ENCODE measurements around the gene AP3S1.

The AP3S1 gene

DNA sequence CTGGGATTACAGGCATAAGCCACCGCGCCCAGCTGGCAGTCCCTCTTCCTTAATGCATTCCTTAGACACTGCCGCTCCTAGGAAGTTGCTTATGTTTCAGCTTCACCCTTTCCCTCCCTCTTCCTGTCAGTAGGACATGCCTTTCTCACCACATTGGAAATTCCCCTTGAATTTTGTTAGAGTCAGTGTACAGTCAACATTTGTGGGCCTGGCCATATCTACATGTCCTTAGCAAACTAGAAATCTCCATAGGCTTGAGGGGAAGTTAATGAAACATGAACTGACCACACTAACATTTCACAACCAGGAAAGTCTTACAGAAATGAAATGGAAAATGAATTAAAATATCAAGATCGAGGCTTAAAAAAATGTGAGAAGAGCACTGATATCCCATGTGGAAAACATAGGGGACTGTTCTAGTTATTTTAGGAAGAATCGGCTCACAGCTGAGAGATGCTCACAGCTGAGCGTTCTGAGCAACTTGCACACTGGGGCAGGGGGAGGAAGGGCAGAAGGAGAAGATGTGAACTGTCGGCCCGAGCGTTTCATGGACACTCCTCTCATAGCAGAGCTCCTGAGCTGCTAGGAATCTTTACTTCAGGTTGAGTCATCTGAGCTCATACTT is 99.4 kb downstream of the AP3S1 start:
- peak; percentile 74 for DNase-seq

DNA sequence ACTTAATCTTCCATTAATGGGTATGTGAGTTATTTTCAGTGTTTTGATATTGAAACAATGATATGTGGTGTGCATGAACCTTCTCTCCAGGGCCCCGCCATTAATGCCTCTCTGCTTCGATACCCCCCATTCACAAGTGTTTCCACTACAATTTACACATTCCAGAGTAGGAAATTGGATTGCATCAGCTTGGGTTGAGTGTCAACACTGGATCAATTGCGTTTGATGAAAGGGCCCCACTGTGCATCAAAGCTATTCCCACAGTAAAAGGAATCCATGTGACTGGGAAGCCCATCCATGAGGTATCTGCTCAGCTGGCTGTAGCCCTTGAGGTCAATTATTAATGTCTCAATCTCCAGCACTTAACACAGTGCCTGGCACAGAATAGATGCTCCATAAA is 102.8 kb downstream of the AP3S1 start:
- no peak for DNase-seq

DNA sequence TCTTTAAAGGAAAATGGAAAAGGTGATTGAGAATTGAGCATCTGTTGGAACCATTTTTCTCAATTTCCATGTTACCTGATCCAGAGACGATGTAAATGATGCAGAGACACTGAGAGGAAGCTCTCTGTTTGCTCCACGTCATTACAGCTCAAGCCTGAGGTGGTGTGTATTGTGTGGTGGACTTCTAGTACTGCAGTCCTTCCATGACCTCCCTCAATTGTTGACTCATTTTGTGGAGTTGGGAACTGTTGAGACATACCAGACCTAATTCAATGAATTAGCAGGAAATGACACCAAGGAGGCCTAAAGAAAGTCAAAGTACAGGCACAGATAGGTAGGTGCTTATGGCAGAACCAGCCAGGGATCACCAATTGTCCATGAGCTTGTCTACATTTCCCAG is 104.9 kb downstream of the AP3S1 start:
- DNase-seq = no peak

DNA sequence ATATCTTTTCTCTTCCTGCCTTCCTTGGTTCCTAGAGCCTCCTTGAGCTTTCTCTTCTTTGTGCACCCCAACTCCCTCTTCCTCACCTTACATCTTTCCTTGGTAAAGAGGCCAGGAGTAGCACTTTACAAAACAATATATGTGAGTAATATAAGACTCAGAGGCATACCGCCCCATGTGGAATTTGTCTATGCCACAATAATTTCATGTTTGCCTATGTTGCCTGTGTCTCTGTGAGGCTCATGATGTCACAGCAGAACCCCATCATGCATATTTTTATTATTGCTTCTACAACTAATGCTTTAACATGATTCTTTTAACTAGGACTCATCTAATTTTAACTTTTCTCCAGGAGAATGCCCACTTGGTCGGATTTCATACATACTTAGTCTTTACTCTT is 105.5 kb downstream of the AP3S1 start:
- no peak for DNase-seq

DNA sequence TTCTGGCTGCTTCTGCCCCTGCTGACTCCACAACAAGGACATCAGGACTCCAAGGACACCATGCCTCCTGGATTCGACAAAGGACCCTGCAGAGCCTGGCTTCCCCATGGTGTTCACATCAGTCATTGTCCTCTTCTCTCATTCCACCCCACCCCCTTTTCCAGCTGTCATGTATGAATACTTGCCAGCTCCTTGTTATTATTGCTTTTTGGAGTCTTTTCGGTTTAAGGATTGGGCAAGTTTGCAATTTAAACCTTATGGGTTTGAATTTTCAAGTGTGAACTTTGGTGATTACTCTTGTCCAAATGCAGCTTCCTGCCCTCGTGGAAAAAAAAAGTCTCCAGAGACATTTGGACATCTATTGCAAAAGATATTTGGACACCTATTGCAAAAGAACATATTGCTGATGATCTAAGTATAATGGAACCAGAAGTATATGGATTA is 106.4 kb downstream of the AP3S1 start:
- peak; percentile 57 for DNase-seq

DNA sequence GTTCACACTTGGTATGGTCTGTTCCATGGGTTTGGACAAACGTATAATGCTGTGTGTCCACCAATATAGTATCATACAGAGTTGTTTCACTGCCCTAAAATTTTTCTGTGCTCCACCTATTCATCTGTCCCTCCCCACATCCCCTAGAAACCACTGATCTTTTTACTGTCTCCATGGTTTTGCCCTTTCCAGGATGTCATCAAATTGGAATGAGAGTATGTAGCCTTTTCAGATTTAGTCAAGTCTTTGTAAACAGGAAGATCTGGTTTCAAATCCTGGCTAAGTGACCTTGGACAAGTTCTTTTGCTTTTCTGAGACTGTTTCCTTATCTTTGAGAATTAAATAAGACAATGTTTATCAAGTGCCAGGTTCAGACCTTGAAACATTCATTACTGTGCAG is 107.4 kb downstream of the AP3S1 start:
- no peak for DNase-seq

DNA sequence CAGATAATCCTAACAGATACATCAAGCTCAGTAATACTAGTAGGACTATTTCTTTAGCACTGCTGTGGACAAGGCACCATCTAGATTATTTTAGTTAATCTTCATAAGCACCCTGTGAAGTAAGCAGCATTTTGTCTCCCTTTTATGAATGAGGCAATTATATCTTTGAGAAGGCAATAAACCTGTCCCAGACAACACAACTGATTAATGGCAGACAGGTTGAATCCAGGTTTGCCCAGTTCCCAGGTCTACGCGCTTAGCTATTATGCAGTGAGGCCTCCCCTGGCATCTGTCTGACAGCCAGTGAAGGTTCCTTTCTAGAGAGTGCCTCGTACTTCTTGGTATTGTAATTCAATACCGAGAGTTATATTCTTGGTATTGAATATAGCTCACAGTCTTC is 110.9 kb downstream of the AP3S1 start:
- no peak for DNase-seq

DNA sequence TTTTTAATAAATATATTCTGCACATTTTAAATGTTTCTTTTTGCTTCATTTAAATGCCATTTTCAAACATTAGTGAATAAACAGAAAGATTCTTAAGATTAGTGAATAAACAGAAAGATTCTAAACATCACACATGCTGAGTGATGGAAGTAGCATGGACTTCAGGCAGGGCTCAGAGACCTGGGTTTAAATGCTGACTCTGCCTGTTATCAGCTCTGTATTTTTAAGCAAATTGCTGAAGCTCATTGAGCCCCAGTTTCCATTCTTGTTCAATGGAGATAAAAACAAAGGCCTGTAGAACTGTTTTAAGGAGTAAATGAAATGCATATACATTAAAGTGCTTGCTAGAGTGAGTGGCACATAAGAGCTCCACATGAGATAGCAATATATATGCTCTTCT is 112.4 kb downstream of the AP3S1 start:
- DNase-seq = no peak

DNA sequence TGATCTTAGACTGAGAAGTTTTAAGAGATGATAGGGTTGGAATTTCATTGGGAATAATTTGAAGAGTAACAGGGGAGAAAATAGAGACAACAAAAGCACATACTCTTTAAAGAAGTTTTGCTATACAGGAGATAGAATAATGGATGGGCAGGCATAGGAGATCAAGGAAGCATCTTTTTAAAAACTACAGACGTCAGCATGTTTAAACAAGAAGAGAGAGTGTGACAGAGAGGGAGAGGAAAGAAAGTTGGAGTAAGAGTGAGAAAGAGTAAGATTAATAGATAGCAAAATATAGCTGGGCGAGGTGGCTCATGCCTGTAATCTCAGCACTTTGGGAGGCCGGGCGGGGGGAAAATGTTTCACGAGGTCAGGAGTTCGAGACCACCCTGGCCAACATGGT is 115.2 kb downstream of the AP3S1 start:
- no peak for DNase-seq

DNA sequence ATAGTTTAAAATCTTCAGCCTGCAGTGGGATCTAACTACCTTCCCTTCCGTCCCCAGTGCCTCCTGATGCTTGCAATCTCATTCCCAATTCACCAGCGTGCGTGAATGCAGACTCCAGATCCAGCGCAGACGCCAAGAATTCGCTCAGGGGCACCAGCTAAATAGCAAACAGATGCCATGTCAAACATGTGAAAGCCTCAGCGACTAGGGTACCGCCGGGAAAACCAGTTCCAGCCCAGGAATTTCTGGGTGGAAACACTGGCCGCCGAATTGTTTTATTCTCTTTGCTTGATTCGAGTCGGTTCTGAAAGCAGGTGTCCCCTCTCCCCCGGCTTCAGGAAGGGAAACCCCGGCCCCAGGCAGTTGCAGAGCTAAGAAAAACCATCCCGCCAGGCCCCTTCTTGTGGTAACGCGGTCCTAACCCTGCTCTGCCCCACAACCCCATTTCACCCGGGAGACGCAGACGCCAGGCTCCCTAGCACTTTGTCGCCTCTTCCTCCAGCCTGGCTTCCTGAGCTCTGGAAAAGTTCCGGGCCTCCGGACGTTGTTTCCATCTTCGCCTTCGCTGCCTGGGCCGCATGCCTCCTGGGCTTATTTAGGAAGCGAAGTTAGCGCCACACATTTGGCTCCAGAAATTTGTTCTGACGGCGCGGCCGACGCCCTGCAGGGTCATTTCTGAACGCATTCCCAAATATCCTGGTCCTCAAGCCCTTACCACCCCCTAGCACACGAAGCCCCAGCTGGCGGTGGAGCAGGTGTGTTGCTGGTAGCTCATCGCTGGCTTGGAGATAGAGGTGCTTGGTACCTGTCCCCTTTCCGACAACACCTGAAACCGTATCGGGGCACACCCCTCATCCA is 119.9 kb downstream of the AP3S1 start:
- DNase-seq = no peak

DNA sequence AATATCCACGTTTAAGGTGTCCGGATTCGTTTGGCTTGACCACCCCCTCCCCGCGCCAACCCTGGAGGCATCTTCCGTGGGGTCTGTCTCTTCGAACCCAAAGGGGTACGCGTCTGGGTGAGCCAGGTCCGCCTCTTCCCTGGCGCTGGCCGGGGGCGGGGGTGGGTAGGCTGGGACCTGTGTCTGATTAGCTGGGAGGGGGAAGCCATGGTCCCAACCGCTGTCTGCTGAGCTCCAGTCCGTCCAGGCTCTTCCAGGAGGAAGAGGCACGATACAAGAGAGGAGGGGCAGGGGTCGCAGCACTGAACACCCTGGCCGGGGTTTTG is 120.5 kb downstream of the AP3S1 start, which contains the start of gene LVRN:
Gene LVRN (plus strand): TSS at position 237 of the 326 bp plus-strand sequence. CDS start 143 bp downstream, outside the sequence.
- DNase-seq = no peak

DNA sequence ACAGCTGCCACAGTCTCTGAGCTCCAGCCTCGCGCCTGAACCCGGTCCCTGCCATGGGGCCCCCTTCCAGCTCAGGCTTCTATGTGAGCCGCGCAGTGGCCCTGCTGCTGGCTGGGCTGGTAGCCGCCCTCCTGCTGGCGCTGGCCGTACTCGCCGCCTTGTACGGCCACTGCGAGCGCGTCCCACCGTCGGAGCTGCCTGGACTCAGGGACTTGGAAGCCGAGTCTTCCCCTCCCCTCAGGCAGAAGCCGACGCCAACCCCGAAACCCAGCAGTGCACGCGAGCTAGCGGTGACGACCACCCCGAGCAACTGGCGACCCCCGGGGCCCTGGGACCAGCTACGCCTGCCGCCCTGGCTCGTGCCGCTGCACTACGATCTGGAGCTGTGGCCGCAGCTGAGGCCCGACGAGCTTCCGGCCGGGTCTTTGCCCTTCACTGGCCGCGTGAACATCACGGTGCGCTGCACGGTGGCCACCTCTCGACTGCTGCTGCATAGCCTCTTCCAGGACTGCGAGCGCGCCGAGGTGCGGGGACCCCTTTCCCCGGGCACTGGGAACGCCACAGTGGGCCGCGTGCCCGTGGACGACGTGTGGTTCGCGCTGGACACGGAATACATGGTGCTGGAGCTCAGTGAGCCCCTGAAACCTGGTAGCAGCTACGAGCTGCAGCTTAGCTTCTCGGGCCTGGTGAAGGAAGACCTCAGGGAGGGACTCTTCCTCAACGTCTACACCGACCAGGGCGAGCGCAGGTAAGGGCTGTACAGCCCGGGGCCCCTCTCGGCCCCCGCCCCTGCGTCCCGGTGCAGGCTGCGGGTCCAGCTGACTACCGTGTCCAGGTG is 121.0 kb downstream of the AP3S1 start:
- no peak for DNase-seq

DNA sequence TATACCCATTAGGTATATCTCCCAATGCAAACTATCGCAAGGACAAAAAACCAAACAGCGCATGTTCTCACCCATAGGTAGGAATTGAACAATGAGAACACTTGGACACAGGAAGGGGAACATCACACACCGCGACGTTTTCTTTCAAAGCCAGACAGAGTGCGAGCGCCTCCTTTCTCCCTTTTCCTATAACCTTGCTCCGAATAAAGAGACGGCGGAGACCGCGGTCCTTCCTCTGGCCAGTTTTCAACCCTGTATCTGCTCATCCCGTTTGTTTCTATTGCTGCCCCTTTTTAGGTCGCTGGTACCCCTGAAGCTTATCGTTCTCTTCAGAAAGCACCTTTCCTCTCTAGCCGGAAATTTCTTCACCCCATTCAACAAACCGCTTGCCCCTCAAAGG is 121.8 kb downstream of the AP3S1 start:
- DNase-seq = no peak

Measured in inflammatory macrophage treated with lipopolysaccharide for 4 hours (primary cell).